D721Med (cell line): ENCODE results near the gene EPHA6.
"Not testable (repeated sequence)": the region's sequence is repeated elsewhere in the genome, so short reads cannot be mapped to it uniquely, and the experiment has no call there.

Experiments used
- DNase-seq: peaks from one replicate; pipeline ENCODE4 v3.0.0; 2011; ENCODE audit warnings: low spot score; ENCODE audit not compliant: insufficient read length
- FAIRE-seq: peaks from 2 replicates; lab custom pipeline; 2011; peaks lifted over from hg19 to GRCh38; lab: Jason Lieb, UNC
- TF ChIP-seq, protein P1 (sequence below): IDR thresholded peaks from 2 replicates; pipeline ENCODE4 v1.5.1; 2012; ENCODE audit warnings: mild to moderate bottlenecking, control low read depth; ENCODE audit not compliant: insufficient read depth; ENCODE audit errors: missing control alignments

The EPHA6 gene

DNA sequence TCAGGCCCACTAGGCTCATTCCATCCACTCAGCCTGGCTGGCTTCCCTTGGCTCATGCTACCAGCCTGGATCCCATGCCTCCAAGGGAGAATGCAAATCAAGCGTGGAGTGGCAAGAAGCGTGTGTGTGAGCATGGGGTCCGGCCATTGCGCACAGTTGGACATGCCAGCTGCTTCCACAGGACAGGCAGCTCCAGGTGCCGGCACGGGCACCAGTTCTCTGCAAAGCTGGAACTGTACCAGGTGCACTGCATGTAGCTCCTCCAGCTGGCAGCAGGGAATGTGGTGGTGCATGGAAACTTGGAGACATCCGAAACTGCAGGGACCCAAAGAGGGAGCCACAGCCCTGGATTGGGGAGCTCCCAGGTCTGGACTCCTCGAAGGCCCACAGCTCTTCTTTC is 449.8 kb downstream of the EPHA6 start:
- FAIRE-seq (no peak), DNase-seq (no peak)
- TF ChIP-seq, protein P1, sequence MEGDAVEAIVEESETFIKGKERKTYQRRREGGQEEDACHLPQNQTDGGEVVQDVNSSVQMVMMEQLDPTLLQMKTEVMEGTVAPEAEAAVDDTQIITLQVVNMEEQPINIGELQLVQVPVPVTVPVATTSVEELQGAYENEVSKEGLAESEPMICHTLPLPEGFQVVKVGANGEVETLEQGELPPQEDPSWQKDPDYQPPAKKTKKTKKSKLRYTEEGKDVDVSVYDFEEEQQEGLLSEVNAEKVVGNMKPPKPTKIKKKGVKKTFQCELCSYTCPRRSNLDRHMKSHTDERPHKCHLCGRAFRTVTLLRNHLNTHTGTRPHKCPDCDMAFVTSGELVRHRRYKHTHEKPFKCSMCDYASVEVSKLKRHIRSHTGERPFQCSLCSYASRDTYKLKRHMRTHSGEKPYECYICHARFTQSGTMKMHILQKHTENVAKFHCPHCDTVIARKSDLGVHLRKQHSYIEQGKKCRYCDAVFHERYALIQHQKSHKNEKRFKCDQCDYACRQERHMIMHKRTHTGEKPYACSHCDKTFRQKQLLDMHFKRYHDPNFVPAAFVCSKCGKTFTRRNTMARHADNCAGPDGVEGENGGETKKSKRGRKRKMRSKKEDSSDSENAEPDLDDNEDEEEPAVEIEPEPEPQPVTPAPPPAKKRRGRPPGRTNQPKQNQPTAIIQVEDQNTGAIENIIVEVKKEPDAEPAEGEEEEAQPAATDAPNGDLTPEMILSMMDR: no peak

DNA sequence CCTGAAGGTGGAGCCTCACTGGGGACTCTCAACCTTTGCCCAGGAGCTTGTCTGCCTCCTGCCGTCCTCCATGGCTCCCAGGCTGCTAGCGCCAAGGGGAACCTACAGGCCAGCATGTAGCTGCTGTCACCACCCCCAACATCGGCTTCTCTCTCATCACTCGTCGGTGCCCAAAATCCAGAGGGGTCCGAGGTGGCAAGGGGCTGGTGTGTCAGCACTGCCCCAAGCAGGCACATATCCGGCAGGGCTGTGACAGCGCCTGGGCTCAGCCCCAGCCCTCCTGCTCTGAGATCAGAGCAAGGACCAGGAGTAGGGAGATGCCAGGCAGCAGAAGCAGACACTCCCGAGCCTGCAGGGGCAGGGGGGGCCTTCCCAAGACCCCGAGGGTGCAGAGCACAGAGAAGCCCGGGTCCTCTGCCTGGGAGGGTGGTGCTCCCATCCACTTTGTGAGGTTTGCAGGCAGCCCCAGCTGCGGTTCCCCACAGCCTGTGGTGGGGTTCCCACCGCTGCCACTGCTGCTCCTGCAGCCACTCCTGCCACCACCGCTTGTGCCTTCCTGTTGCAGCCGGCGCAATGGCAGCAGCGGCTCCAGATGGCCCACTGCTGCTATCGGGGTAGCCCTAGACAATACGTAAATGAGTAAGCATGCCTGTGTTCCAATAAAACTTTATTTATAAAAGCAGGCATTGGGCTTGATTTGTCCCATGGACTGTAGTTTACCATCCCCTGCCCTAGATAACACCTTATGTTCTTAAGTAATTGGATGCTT is 451.0 kb downstream of the EPHA6 start:
- no peak for FAIRE-seq
- TF ChIP-seq, protein P1: no peak
- no peak for DNase-seq

DNA sequence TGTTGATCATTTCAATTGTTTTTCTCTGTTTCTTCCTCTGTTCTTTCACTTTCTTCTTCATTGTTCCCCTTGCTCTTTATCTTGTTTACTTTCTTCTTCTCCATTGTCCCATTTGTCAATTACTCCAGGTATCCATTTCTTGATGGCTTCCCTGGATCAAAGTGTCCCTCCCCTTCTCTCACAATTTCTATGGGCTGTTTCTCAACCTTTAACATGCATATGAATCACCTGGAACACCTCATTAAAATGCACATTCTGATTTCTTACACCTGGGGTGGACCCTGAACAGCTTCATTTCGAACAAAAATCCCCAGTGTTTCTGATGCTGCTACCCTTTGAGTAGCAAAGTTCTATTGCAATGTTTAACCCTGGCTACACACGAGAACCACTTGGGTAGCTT is 454.8 kb downstream of the EPHA6 start:
- TF ChIP-seq, protein P1: no peak

DNA sequence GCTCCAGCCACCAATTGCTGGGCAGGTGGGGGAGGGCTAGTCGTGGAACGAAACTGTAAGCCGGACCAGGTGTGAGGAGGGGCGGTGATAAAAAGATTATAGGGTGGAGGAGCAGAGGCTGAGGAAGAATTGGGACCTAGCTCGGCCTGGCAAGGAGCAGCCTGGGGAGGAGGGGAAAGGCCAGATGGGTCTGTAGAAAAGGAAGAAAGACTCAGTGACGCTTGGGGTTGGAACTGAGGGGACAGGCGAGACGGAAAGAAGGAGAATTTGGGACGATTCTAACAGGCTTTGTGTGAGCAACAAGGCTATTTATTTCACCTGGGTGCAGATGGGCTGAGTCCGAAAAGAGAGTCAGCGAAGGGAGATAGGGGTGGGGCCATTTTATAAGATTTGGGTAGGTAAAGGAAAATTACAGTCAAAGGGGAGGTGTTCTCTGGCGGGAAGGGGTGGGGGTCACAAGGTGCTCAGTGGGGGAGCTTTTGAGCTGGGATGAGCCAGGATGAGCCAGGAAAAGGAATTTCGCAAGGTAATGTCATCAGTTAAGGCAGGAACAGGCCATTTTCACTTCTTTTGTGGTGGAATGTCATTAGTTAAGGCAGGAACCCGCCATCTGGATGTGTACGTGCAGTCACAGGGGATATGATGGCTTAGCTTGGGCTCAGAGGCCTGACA is 462.6 kb downstream of the EPHA6 start:
- not testable (repeated sequence) for FAIRE-seq, DNase-seq

More for the DNA sequence above, 454.8 kb downstream of the EPHA6 start:
- DNase-seq (no peak), FAIRE-seq (no peak)

DNA sequence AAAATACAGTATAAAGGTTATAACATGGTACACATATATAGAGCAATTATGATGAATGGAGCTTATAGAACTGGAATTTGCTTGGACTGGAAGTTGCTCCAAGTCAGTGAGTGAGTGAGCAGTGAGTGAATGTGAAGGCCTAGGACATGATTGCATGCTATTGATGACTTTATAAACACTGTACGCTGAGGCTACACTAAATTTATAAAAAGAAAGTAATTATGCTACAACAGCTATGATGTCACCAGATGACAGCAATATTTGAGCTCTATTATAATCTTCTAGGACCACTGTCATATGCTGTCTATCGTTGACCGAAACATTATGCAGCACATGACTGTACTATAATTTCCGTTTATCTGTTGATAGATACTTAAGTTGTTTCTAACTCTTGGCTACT is 463.3 kb downstream of the EPHA6 start:
- DNase-seq (no peak), FAIRE-seq (no peak)
- TF ChIP-seq, protein P1: no peak

DNA sequence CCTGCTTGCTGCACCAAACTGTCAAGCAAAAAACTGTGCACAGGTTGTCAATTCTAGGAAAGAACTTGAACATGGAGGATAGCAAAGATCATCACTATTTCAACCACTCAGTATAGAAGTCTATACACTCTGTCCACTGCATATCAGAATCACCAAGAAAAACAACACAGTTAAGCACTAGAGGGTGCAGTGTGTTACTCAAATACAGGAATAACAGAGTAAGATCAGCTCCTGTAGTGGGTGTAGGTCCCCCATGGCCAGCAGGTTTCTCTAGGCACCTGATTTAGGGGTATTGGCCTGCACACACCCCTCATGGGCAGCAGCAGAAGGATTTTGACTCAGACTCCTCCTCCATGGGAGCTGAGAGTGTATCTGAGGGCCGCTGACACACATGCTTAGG is 464.1 kb downstream of the EPHA6 start:
- FAIRE-seq (no peak), DNase-seq (no peak)
- TF ChIP-seq, protein P1: no peak

DNA sequence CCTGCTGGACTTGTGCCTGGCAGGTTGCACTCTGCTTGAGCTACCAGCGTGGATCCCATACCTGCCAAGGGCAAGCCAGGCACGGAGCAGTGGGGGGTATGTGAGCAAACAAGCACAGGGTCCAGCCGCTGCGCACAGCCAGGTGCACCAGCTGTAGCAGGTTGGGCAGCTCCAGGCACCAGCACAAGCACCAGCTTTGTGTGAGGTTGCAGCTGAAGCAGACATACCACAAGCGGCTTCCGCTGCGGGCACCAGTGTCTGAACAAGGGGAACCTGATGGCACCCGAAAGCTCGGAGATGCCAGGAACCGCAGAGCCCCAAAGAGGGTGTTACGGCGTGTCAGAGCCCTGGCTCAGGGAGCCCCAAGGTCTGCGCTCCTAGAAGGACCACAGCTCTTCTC is 477.5 kb downstream of the EPHA6 start:
- TF ChIP-seq, protein P1: no peak
- FAIRE-seq: no peak
- no peak for DNase-seq
